ENCODE data around the gene HRH1.
"Not testable (repeated sequence)": the region's sequence is repeated elsewhere in the genome, so short reads cannot be mapped to it uniquely, and the experiment has no call there.

HRH1 gene, protein sequence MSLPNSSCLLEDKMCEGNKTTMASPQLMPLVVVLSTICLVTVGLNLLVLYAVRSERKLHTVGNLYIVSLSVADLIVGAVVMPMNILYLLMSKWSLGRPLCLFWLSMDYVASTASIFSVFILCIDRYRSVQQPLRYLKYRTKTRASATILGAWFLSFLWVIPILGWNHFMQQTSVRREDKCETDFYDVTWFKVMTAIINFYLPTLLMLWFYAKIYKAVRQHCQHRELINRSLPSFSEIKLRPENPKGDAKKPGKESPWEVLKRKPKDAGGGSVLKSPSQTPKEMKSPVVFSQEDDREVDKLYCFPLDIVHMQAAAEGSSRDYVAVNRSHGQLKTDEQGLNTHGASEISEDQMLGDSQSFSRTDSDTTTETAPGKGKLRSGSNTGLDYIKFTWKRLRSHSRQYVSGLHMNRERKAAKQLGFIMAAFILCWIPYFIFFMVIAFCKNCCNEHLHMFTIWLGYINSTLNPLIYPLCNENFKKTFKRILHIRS

DNA sequence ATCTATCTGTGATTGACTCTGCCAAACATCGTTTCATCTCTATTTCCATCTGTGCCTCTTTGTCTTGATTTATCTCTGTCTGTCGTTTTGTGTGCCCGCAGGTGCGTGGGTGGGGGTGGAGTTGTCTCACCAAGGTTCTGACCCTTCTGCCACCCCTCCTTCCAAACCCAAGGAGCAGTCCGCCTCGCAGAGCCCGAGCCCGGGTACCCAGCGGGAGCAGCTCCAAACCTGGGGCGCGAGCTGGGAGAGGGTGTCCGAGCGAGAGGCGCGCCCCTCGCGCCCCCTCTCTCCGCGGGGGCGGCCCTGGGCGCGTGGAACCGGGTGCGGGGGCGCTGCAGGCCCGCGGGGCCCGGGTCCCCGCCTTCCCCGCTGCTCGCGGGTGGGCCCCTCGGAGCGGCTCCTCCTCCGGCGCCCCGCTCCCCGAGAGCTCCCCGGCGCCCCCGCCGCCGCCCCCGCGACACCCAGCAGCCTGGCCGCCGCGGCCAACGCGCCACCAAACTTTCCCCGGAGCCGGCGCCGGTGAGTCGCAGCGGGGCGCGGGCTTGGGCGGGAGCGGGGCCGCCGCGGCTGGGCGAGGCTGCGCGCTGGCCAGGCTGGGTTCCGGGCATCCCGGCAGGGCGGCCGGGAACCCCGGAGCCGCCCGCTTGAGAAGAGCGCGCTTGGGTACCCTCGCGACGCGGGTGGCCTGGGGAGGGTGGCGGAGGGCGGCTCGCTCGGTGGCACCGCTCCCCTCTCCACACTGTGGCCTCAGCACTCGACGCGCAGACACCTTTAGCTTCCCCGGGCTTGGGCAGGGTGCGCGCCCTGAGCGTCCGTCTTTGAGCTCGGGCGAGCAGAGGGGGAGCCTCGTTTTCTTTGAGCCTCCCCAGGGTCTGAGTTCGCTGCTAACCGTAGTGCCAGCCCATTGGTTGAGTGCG lies at the start of gene HRH1:
Gene HRH1, plus strand, starts transcription at position 458 of the 917 bp plus-strand sequence. CDS start 104,545 bp downstream, outside the sequence.
- DNase-seq, result peak; percentile 43

DNA sequence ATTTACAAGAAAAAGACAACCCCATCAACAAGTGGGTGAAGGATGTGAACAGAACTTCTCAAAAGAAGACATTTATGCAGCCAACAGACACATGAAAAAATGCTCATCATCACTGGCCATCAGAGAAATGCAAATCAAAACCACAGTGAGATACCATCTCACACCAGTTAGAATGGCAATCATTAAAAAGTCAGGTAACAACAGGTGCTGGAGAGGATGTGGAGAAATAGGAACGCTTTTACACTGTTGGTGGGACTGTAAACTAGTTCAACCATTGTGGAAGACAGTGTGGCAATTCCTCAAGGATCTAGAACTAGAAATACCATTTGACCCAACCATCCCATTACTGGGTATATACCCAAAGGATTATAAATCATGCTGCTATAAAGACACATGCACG lies 41.0 kb upstream of the HRH1 start:
- not testable (repeated sequence) for DNase-seq

DNA sequence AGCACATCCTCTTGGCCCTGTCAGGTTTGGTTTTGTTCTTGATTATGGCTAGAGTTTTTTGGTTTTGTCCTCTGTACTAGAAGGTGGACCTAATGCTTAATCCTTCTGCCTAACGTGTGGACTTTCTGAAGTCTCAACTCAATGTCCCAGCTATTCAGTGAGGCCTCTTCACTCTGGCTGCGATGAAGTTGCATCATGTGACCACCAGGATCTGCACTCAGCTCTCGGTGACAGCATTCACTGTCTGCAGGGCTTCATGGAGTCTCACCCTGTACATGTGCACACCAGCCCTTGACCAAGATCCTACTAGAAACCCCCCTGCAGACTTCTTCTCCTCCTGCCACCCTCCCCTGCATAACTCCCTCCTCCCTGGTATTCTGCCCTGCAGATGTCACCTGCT lies 38.7 kb upstream of the HRH1 start:
- DNase-seq, result no peak

DNA sequence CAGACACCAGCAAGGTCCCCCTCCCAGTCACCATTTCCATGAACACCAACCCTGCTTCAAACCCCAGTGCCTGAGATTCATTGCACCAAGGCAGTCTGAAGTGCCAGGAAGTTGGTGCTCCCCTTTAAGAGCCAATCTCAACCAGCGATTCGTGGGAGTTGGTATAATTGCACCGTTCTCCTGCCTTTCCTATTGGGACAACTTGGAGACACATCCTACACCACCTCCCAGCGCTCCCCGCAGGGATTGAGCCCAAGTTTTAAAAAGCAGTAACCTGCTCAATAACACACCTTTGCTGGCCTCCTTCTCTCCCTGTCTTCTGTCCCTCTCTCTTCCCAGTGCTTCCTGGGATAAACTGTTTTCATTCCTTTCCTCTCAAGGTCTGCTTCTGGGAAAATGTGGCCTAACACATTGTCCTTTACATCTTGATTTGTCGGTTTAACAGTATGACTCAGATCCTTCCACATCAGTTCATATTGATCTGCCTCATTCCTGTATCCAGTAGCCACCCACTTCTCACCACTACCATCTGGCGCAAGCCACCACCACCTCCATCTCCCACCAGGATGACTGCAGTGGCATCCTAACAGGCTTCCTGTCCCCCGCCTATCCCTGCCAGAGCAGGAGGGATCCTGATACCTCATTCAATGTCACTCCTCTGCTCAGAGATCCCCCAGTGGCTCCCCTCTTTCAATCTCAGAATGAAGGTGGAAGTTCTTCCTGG lies 37.8 kb upstream of the HRH1 start:
- peak; percentile 11 for DNase-seq

DNA sequence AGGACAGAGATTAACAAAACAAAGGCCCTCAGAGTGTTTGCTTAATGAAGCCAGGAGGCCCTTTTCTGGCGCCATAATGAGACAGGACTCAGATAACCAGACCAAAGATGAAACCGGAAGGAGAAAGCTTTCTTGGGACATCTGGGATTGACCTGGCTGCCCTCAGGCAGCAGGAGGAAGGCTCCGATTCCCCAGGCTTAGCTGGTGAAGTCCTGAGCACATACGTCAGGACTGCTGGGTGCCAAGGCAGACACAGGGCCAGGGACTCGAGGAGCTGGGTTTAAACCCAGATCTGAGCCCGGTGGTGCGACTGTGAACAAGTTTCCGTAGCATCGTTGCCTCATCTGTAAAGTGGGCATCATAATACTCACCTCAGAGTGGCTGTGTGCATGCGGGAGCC lies 36.7 kb upstream of the HRH1 start:
- DNase-seq, result no peak

DNA sequence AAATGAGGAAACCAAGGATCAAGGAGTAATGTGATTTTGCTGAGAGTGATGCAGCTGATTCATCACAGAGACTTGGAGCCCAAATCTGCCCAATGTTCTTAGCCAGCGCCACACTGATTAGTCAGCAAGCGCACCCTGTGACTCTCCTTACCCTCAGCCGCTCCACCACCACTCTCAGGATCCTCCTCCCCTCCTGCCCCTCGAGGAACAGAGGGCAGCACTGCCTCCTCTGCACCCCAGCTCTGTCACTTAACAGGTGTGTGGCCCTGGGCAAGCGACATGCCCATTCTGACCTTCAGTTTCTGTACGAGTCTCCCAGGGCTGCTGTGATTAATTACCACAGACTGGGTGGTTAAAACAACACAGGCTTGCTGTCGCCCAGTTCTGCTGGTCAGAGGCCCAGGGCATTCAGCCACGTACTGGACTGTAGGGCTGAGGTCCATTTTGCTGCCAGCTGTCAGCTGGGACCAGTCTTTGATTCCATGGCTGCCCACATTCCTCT lies 36.1 kb upstream of the HRH1 start:
- peak; percentile 82 for DNase-seq

DNA sequence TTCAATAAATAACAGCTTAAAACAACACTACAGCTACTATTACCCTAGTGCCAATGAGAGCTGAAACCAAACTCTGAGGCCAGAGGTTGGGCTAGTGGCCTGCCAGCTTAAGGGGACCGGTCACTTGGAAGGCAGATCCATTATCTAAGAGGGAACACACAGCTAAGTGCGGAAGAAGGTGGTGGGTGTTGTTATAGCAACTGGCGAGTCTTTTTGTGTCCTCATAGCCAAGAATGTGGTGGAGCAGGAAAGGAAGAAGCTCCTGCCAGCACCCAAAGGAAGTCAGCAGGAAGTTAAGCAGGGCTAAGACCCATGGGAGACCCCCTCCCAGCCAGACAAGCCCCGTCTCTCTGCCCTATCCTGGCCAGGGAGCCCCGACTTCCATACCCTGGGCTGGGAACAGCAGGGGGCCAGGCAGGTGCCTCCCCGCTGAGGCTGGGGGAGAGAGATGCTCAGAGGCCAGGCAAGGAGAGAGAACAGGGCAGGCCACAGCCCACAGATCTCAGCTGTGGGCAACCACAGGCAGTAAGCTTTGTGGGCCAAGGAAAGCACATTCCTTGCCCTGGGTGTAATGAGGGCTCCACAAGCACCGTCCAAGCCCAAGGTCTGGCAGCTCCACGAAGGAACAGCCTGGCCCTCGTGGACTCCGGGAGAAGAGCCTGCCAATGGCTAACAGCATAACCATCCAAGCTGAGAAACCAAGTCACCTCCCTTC lies 34.0 kb upstream of the HRH1 start:
- DNase-seq, result no peak

DNA sequence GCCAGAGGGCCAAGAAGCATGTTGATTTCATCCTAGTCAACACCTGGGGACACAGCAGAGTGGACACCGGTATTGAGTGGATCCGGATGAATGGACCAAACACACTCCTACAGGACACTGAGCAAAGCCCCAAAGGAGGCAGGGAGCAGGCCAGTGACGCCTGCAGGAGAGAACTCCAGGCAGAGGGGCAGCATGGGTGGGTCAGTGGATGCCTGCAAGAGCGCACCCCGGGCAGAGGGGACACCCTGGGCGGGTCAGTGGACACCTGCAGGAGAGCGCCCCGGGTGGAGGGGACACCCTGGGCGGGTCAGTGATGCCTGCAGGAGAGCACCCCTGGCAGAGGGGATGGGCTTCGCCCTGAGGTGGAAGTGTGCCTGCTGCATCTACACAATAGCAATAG lies 27.6 kb upstream of the HRH1 start:
- DNase-seq, result no peak

DNA sequence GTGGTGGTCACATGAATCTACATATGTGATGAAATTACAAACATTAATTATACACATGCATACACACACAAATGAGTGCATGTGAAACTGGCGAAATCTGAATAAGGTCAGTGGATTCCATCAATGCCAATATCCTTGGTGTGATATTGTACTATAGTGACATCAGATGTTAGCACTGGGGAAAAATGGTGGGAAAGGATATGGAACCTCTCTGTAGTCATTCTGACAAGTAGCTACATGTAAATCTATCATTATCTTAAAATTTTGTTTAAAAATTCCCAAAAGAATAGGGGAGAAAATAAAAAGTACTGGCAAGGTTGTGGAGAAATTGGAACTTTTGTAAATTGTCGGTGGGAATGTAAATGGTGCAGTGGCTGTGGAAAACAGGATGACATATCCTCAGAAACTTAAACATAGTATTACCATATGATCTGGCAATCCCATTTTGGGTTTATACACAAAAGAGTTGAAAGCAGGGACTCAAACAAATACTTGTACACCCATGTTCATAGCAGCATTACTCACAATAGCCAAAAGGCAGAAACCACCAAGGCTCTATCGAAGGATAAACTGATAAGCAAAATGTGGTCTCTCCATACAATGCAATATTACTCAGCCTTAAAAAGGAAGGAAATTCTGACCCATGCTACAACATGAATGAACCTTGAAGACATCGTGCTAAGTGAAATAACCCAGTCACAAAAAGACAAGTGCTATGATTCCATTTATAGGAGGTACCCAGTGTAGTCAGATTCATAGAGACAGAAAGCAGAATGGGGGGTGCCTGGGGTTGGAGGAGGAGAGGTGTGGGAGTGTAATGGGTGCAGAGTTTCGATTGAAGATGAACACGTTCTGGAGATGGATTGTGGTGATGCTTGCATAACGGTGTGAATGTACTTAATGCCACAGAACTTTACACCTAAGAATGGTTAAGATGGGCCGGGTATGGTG lies 25.3 kb upstream of the HRH1 start:
- DNase-seq, result peak; percentile 25

DNA sequence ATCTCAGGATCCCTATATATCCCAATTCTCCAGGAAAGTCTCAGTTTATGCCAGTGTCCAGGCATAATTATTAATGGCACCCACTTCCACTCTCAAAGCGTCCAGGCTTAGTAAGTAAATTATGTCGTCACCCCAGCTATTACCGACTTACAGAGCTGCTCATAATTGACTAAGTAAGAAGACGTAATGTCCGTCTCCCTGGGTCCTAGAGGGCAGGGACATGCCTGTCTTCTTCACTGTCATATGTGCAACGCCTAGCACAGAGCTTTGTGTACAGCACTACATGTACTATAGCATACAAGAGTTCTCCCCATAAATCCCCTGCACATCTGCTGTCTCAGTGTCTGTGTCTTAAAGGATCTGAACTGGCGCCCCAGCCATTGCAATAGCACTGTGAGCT lies 23.9 kb upstream of the HRH1 start:
- DNase-seq, result no peak

DNA sequence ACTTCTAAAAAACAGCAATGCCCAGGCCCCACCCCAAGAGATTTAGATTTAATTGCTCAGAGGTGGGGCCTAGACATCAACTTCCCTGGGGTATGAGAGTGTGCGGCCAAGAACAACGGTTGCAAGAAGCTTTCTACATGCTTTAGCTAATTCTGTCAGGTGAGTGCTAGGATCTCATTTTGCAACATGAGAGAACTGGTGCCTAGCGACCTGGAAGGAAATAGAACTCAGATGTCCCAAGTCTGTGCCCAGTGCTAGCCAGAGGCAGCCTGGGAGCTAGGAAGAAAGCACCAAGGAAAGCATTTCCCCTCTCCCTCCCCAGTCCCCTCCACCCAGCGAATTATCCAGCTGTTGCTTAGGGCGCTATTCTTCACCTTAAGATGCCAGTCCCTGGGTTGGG lies 22.9 kb upstream of the HRH1 start:
- no peak for DNase-seq

DNA sequence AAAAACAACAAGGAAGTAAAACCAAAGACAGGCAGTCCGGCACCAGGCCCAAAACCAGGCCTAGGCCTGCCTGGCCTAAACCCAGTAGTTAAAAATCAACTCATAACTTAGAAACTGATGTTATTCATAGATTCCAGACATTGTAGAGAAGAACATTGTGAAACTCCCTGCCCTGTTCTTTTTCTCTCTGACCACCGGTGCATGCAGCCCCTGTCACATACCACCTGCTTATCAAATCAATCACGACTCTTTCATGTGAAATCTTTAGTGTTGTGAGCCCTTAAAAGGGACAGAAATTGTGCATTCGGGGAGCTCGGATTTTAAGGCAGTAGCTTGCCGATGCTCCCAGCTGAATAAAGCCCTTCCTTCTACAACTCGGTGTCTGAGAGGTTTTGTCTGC lies 22.4 kb upstream of the HRH1 start:
- DNase-seq, result not testable (repeated sequence)

DNA sequence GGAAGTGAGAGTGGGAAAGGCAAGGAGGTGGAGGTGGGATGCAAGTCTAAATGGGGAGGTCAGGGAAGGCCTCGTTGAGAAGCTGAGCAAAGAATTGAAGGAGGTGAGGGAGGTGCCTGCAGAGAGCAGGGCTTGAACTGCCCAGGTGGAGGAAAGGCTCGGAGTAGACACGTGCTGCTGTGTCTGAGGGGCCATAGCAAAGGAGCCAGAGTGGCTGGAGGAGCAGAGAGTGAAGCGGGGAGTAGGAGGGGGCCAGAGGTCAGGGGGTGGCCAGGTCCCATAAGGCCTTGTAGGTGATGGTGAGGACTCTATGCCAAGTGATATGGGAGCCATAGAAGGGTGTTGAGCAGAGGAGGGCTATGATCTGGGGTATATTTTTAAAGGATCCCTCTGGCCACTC lies 21.4 kb upstream of the HRH1 start:
- DNase-seq, result no peak

DNA sequence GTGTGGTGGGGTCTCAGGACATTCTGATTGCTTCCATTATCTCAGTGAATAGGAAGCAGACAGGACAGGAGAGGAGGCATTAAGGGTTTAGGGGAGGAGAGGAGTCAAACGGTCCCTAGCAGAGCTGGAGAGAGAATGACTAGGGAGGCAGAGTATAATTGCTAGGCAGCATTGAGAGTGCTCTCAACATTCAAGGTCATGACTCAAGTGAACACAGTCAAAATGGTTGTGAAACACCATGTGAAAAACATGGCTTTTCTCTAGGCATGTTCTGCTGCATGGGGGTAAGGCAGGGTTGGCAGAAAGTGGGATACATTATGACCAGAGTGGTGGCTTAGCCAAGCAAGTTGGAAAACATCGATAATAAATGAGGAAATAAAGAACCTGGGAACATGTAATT lies 19.5 kb upstream of the HRH1 start:
- no peak for DNase-seq

DNA sequence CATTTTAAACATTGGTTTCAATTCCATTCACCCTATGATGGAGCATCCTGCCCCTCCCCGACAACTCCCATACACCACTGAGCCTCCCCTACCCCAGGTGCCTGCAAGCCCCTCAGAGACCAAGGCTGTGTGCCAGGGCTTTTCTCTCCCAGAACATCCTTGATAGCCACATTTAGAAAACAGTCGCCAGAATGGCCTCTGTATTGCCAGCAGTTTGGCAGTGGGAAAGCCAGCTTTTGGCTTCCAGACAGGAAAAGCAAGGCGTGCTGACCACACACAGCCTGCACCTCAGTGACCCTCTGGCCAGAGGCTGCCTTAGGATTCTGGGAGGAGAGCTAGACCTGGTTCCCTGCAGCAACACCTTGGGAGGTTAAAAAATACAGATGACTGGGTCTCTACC lies 18.2 kb upstream of the HRH1 start:
- peak; percentile 45 for DNase-seq

DNA sequence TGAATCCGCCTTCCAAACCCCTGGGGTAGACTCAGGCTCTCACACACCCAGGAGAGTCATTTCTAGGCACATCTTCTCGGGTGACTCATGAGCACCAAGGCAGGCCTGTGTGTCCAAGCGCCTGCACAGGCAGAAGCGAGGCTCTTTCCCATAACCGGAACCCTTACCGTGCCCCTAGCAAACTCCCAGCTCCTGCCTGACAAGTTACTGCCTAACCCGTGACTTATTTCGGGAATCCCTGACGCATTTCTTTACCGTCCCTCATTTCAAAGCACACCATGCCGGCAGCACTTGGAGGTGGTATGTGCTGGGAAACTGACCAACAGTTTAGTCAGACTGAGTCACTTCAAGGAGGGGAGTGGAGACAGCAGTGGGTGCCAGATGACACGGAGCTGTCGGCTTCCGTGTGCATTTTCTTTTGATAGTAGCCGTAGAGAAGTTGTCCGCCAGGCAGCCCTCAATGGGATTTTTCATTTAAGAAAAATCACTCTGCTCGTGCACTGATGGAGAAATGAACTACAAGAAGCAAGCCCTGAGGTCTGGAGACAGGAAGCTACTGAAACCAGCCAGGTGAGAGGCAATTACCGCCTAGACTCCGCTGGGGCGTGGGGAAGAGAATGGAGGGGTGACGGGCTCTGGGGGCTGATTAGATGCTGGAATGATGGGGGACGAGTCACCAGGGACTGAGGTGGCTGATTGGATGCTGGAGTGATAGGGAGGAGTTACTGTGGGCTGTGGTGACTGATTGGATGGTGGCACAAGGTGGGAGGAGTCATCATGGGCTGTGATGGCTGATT lies 17.3 kb upstream of the HRH1 start:
- DNase-seq, result peak; percentile 100

DNA sequence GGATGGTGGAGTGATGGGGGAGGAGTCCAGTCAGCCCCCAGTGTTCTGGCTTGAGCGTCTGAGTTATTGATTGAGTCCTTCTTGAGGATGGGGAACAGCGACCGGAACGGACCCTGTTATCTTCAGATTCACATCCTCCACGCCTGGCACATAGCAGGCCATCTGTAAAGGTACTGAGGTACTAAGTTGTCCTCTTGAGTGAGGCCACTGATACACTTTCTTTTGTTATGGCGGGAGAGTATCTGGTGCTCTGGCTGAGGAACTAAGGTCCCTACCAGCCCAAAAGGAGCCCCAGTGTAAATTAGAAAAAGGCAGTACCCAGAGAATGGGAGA lies 16.7 kb upstream of the HRH1 start:
- no peak for DNase-seq

DNA sequence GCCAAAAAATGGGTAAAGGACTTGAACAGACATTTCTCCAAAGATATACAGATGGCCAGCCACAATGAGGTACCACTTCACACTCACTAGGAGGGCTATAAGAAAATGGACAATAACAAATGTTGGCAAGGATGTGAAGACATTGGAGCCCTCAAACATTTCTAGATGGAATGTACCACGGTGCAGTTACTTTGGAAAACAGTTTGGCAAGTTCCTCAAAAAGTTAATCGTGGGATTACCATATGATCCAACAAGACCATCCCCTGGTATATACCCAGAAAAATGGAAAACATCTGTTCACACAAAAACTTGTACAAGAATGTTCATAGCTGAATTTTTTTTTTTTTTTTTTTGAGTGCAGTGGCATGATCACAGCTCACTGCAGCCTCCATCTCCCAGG lies 15.9 kb upstream of the HRH1 start:
- no peak for DNase-seq

DNA sequence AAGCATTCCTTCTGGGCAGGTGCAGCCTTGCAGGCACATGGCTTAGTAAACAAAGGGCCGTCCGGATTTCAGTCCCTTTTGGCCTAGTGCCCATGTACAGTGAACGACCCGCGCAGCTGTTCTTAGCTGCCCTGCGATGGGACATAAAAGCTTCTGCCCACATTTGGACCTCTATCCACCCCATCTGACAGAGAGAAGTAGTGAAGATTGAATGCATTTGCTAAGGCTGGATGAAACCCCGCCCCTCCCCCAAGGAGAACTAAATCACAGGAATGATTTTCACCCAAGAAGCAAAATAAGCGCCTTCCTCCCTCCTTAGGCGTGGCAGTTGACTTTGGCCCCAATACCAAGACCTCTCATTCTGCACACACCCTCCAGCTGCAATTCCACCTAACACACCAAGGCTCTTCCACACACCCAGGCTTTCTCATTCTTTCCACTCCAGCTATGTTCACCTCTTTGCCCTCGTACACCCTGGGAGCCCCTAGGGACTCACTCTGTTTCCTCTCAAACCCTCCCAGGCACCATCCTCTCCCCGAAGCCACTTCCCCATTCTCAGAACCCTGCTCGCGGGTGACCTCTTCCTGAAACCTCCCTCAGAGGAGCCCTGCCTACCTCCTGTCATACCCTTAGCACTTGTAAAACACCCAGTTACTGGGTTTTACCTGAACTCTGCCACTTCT lies 14.1 kb upstream of the HRH1 start:
- no peak for DNase-seq

DNA sequence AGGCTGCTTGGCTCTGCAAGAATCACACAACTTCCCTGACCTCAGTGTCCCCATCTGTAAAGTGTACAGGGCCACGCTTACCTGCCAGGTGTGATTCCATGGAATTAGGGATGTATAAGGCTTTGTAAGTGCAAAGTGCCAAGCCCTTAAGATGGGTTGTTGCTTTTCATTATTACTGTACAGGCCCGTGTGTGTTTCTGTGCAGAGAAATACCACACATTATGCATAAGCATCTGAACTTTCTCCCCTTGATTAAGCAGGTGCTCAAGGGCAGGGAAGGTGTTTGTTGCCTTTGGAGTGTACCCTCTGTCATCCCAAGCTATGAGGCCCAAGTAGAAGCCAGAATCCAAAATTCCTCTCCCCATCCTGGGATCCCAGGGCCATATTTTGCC lies 13.6 kb upstream of the HRH1 start:
- DNase-seq, result no peak

Data from EL (cell line).